ENCODE data around the gene APOA4.

APOA4 gene

GRCh38 chr11:116807601-116808261 lies 15.4 kb downstream of the APOA4 start:
- no peak for TF ChIP-seq ZNF2 (tag by site-specific recombination; IDR thresholded peaks at IDR 0.05)
- no peak for TF ChIP-seq ZNF10 (tag by site-specific recombination; IDR thresholded peaks at IDR 0.05)
- no peak for TF ChIP-seq ZNF37A (tag by site-specific recombination; IDR thresholded peaks at IDR 0.05)
- no peak for TF ChIP-seq ZNF513 (tag by site-specific recombination; IDR thresholded peaks at IDR 0.05)
- TF ChIP-seq ZNF626 (tag by site-specific recombination; IDR thresholded peaks at IDR 0.05): no peak
- no peak for TF ChIP-seq ZNF138 (tag by site-specific recombination; IDR thresholded peaks at IDR 0.05; ENCODE audit: borderline replicate concordance)
- no peak for TF ChIP-seq ZBTB44 (tag by site-specific recombination; IDR thresholded peaks at IDR 0.05)
- no peak for TF ChIP-seq ZNF488 (tag by site-specific recombination; IDR thresholded peaks at IDR 0.05)
- no peak for TF ChIP-seq SP7 (tag by site-specific recombination; IDR thresholded peaks at IDR 0.05)
- no peak for TF ChIP-seq ZNF202 (tag by site-specific recombination; IDR thresholded peaks at IDR 0.05; ENCODE audit: borderline replicate concordance)
- no peak for TF ChIP-seq CTCF (tag by site-specific recombination; IDR thresholded peaks at IDR 0.05)
- TF ChIP-seq ZBTB6 (tag by site-specific recombination; IDR thresholded peaks at IDR 0.05): no peak
- TF ChIP-seq ZNF133 (tag by site-specific recombination; IDR thresholded peaks at IDR 0.05): no peak
- no peak for TF ChIP-seq PBX3 (CRISPR knock-in tag; IDR thresholded peaks at IDR 0.05)
- TF ChIP-seq KLF10 (tag by site-specific recombination; IDR thresholded peaks at IDR 0.05): no peak
- no peak for TF ChIP-seq ZNF404 (tag by site-specific recombination; IDR thresholded peaks at IDR 0.05)
- TF ChIP-seq ZNF585B (tag by site-specific recombination; IDR thresholded peaks at IDR 0.05): no peak
- TF ChIP-seq ZNF555 (tag by site-specific recombination; conservative IDR thresholded peaks at IDR 0.05): no peak
- TF ChIP-seq ZNF529 (tag by site-specific recombination; IDR thresholded peaks at IDR 0.05; ENCODE audit: insufficient replicate concordance): no peak
- no peak for TF ChIP-seq ZSCAN5A (tag by site-specific recombination; IDR thresholded peaks at IDR 0.05)
- Histone ChIP-seq H3K27ac (ENCODE audit: extremely low read depth, low read depth, low read length) (no peak overlapping the region), H3K4me1 (ENCODE audit: control insufficient read depth, insufficient read depth, low read length) (no peaks in the 10 kb centered on the region), H3K9me3 (ENCODE audit: control insufficient read depth, insufficient read depth, low read depth, low read length) (no peaks in the 10 kb centered on the region), H3K36me3 (ENCODE audit: control insufficient read depth in 2 of 2, insufficient read depth in 1 of 2, low read length in 2 of 2) (no peaks in the 10 kb centered on the region), H3K4me3 (ENCODE audit: low read depth, low read length) (no peak overlapping the region)
- POLR2A ChIA-PET: no interaction called here
- CTCF ChIA-PET: interaction anchor here (0.9 kb wide), 1 partner anchor 12 kb away, joined by 4 read pairs; no protein-coding TSS in a partner anchor
